HEK293T (cell line): ENCODE results near the gene NPRL2.

Source experiments
- ARNT ChIP-seq: fragments of 450-650 bp; IDR thresholded peaks from 2 replicates; pipeline ENCODE4 v1.6.1; 2017; ENCODE audit warnings: mild to moderate bottlenecking
- BHLHE40 ChIP-seq: fragments of 450-650 bp; IDR thresholded peaks from 2 replicates; pipeline ENCODE4 v1.6.1; 2016; ENCODE audit warnings: mild to moderate bottlenecking, moderate library complexity, borderline replicate concordance
- CTBP1 ChIP-seq: fragments of 450-650 bp; IDR thresholded peaks from 2 replicates; pipeline ENCODE4 v1.6.1; 2016; ENCODE audit warnings: borderline replicate concordance
- ELF4 ChIP-seq: fragments of 450-650 bp; IDR thresholded peaks from 2 replicates; pipeline ENCODE4 v1.6.1; 2017; ENCODE audit warnings: antibody characterized with exemption
- FOXA1 ChIP-seq: fragments of 450-650 bp; IDR thresholded peaks from 2 replicates; pipeline ENCODE4 v1.6.1; 2016; ENCODE audit warnings: mild to moderate bottlenecking
- FOXM1 ChIP-seq: fragments of 450-650 bp; IDR thresholded peaks from 2 replicates; pipeline ENCODE4 v1.6.1; 2017; ENCODE audit warnings: mild to moderate bottlenecking, borderline replicate concordance
- L3MBTL2 ChIP-seq: fragments of 450-650 bp; conservative IDR thresholded peaks from 2 replicates; pipeline ENCODE4 v1.6.1; 2016; ENCODE audit warnings: mild to moderate bottlenecking
- LEF1 ChIP-seq: fragments of 450-650 bp; IDR thresholded peaks from 2 replicates; pipeline ENCODE4 v1.6.1; 2017; ENCODE audit warnings: mild to moderate bottlenecking, borderline replicate concordance
- SP1 ChIP-seq: fragments of 450-650 bp; IDR thresholded peaks from 2 replicates; pipeline ENCODE4 v1.6.1; 2017
- SUZ12 ChIP-seq: fragments of 450-650 bp; IDR thresholded peaks from 2 replicates; pipeline ENCODE4 v1.6.1; 2016; ENCODE audit warnings: mild to moderate bottlenecking
- TARDBP ChIP-seq: fragments of 450-650 bp; IDR thresholded peaks from 2 replicates; pipeline ENCODE4 v1.6.1; 2016
- ZNF384 ChIP-seq: fragments of 450-650 bp; IDR thresholded peaks from 2 replicates; pipeline ENCODE4 v1.6.1; 2016

DNA sequence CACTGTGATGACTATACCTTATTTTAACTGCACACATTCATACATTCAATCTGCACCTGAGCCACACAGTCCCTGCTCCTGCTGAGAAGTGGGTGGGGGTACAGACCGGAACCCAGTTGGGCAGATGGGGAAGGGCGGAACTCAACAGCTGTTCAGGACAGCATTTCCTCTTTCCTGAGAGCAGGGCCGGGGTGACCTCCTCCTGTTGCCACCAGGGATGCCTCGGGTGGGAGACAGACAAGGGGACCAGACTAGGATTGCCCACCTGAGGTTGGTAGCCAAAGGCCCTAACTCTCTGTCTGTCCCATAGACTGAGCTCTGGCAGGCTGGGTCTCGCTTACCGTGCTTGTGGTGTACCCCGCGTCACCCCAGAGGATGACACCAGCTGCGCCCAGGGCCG, 32.0 kb downstream of the NPRL2 start:
- TF ChIP-seq FOXA1: no peak
- no peak for TF ChIP-seq BHLHE40
- no peak for TF ChIP-seq SUZ12
- TF ChIP-seq FOXM1: no peak
- no peak for TF ChIP-seq L3MBTL2
- TF ChIP-seq LEF1: no peak
- no peak for TF ChIP-seq SP1
- no peak for TF ChIP-seq ARNT
- no peak for TF ChIP-seq ZNF384
- TF ChIP-seq ELF4: no peak
- TF ChIP-seq CTBP1: no peak
- TF ChIP-seq TARDBP: no peak
